Measurements from ENCODE around the gene CYGB.
A peak's percentile ranks its signal among the peaks of the same experiment; 100 is the strongest.
"Not testable (repeated sequence)": the region's sequence is repeated elsewhere in the genome, so short reads cannot be mapped to it uniquely, and the experiment has no call there.

The CYGB gene

GRCh38 chr17:76567634-76568432, 30.3 kb upstream of the CYGB start:
- DNase-seq (ENCODE audit: low spot score) = no peak

- DNase-seq (ENCODE audit: low spot score) = no peak
Observed at GRCh38 chr17:76566988-76567431, 29.5 kb upstream of the CYGB start.

- no peak for DNase-seq (ENCODE audit: low spot score)
Observed at GRCh38 chr17:76566613-76566943, 29.1 kb upstream of the CYGB start.

- DNase-seq (ENCODE audit: low spot score) = no peak
Observed at GRCh38 chr17:76565728-76566612, 28.5 kb upstream of the CYGB start.

GRCh38 chr17:76564991-76565727, 27.6 kb upstream of the CYGB start:
- not testable (repeated sequence) for DNase-seq (ENCODE audit: low spot score)

GRCh38 chr17:76563359-76563758, 25.9 kb upstream of the CYGB start:
- DNase-seq (ENCODE audit: low spot score) = not testable (repeated sequence)

- DNase-seq (ENCODE audit: low spot score) = no peak
Observed at GRCh38 chr17:76562734-76563148, 25.2 kb upstream of the CYGB start.

- no peak for DNase-seq (ENCODE audit: low spot score)
Observed at GRCh38 chr17:76561799-76562268, 24.3 kb upstream of the CYGB start.

GRCh38 chr17:76561332-76561731, 23.8 kb upstream of the CYGB start:
- DNase-seq (ENCODE audit: low spot score) = no peak

GRCh38 chr17:76560877-76561221, 23.3 kb upstream of the CYGB start:
- no peak for DNase-seq (ENCODE audit: low spot score)

GRCh38 chr17:76560036-76560876, 22.7 kb upstream of the CYGB start:
- DNase-seq (ENCODE audit: low spot score) = no peak

- DNase-seq (ENCODE audit: low spot score) = not testable (repeated sequence)
Observed at GRCh38 chr17:76559460-76559859, 22.0 kb upstream of the CYGB start.

- no peak for DNase-seq (ENCODE audit: low spot score)
Observed at GRCh38 chr17:76558198-76559095, 20.9 kb upstream of the CYGB start.

GRCh38 chr17:76557368-76558197, 20.1 kb upstream of the CYGB start:
- peak; percentile 93 for DNase-seq (ENCODE audit: low spot score)

GRCh38 chr17:76556765-76557367, 19.4 kb upstream of the CYGB start:
- DNase-seq (ENCODE audit: low spot score) = no peak

GRCh38 chr17:76554131-76554530, 16.6 kb upstream of the CYGB start:
- DNase-seq (ENCODE audit: low spot score) = peak; percentile 85

GRCh38 chr17:76553178-76553908, 15.8 kb upstream of the CYGB start:
- DNase-seq (ENCODE audit: low spot score) = no peak

GRCh38 chr17:76551685-76552084, 14.2 kb upstream of the CYGB start:
- no peak for DNase-seq (ENCODE audit: low spot score)

All from Ammon's horn (tissue), 1 donor.